GM18519 (cell line): ENCODE measurements around the gene PIGQ.

Source experiments
- ATAC-seq: cut with Tn5 transposase; IDR thresholded peaks from one replicate; pipeline ENCODE4 v1.9.1; 2021; ENCODE audit warnings: mild to moderate bottlenecking, moderate library complexity; ENCODE audit not compliant: unreplicated experiment, low FRiP score

Gene PIGQ

GRCh38 chr16:569445-570254, at the start of gene PIGQ:
PIGQ (plus strand) TSS chr16:569968; CDS start chr16:574075, 4,107 bp downstream.
- ATAC-seq: no peak

- no peak for ATAC-seq
Observed at GRCh38 chr16:520847-521246, 48.9 kb upstream of the PIGQ start.

GRCh38 chr16:521381-522210, 48.2 kb upstream of the PIGQ start:
- no peak for ATAC-seq

GRCh38 chr16:522320-523096, 47.3 kb upstream of the PIGQ start:
- no peak for ATAC-seq

- no peak for ATAC-seq
Observed at GRCh38 chr16:523097-523741, 46.5 kb upstream of the PIGQ start.

- ATAC-seq: no peak
Observed at GRCh38 chr16:524274-525040, 45.3 kb upstream of the PIGQ start.

GRCh38 chr16:525123-525519, 44.6 kb upstream of the PIGQ start:
- no peak for ATAC-seq

GRCh38 chr16:525520-526180, 44.1 kb upstream of the PIGQ start:
- no peak for ATAC-seq

GRCh38 chr16:526181-527014, 43.4 kb upstream of the PIGQ start:
- no peak for ATAC-seq

GRCh38 chr16:527015-527903, 42.5 kb upstream of the PIGQ start, which contains the start of gene CAPN15:
CAPN15 (plus strand) TSS chr16:527712; CDS start chr16:546839, 19,127 bp downstream.
- peak; percentile 51 for ATAC-seq

- ATAC-seq: peak; percentile 3
Observed at GRCh38 chr16:528111-529011, 41.4 kb upstream of the PIGQ start.

- no peak for ATAC-seq
Observed at GRCh38 chr16:529012-529575, 40.7 kb upstream of the PIGQ start.

GRCh38 chr16:530111-530817, 39.5 kb upstream of the PIGQ start:
- ATAC-seq: no peak

- ATAC-seq: no peak
Observed at GRCh38 chr16:531494-532125, 38.2 kb upstream of the PIGQ start.
